ENCODE measurements around the gene PROS1.

- TF ChIP-seq CTCF (IDR thresholded peaks at IDR 0.05) (peak in 9 of 12 donors; percentile 10 to 42 (median 24)), POLR2A (IDR thresholded peaks at IDR 0.05) (no peak)
Observed at GRCh38 chr3:93906245-93906644, 67.5 kb downstream of the PROS1 start.

Measured in heart left ventricle (tissue), 13 donors.